ENCODE data around the gene SLC44A2.

- TF ChIP-seq, protein P1, sequence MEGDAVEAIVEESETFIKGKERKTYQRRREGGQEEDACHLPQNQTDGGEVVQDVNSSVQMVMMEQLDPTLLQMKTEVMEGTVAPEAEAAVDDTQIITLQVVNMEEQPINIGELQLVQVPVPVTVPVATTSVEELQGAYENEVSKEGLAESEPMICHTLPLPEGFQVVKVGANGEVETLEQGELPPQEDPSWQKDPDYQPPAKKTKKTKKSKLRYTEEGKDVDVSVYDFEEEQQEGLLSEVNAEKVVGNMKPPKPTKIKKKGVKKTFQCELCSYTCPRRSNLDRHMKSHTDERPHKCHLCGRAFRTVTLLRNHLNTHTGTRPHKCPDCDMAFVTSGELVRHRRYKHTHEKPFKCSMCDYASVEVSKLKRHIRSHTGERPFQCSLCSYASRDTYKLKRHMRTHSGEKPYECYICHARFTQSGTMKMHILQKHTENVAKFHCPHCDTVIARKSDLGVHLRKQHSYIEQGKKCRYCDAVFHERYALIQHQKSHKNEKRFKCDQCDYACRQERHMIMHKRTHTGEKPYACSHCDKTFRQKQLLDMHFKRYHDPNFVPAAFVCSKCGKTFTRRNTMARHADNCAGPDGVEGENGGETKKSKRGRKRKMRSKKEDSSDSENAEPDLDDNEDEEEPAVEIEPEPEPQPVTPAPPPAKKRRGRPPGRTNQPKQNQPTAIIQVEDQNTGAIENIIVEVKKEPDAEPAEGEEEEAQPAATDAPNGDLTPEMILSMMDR (IDR thresholded peaks at IDR 0.05; ENCODE audit: low read depth, low read length), result no peak
- TF ChIP-seq POLR2A (IDR thresholded peaks at IDR 0.05; ENCODE audit: extremely low read depth, insufficient read length) (no peak), MAX (IDR thresholded peaks at IDR 0.05; ENCODE audit: low read depth, low read length) (no peak), MYC (IDR thresholded peaks at IDR 0.05; ENCODE audit: low read depth, low read length) (no peak)
These were observed 17.3 kb downstream of the SLC44A2 start for GRCh38 chr19:10642473-10643171.
